A204.1 (cell line): ENCODE data around the gene VPS13D.
A peak's percentile ranks its signal among the peaks of the same experiment; 100 is the strongest.

Experiments
- FAIRE-seq: peaks from 2 replicates; lab custom pipeline; 2012; peaks lifted over from hg19 to GRCh38; lab: Jason Lieb, UNC

The VPS13D gene

DNA sequence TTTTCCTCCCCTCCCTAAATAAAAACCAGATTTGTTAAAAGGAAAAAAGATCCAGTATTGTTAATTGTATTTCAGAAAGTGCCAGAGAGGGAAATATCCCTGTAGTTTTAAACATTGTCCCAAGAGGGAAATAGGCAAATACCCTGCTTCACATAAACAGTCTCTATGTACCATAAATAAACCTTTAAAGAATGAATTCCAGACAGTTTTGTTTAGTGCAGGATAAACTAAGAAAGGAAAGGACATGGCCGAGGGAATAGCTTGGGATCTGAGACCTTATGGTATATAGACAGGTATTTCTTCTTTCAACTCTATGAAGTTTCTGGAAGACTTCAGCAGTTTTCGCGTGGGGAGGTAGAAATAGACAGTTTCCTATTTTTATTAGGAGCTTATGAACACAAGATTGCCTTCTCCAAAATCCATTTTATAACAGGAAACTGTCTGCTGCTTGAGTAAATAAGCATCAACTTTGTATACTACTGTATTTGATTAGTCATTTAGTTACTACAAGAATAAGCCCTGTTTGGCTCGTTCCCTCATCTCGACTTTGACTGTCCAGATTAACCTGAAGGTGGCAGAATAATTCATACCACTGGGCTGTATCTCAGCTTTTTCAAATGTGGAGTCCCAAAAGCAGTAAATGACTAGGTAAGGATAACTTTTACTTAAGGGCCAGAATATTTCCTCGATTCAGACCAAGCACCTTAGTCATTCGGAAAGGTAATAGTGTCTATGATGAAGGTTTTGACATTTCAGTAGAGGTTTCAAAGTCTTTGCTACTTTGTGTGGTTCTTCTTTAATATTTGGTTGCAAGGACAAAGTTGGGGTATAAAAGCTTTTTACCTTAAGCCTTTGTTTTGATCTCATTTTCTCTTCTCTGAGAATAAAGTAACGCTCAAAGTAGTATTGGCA lies 177.5 kb downstream of the VPS13D start:
- FAIRE-seq, result no peak

DNA sequence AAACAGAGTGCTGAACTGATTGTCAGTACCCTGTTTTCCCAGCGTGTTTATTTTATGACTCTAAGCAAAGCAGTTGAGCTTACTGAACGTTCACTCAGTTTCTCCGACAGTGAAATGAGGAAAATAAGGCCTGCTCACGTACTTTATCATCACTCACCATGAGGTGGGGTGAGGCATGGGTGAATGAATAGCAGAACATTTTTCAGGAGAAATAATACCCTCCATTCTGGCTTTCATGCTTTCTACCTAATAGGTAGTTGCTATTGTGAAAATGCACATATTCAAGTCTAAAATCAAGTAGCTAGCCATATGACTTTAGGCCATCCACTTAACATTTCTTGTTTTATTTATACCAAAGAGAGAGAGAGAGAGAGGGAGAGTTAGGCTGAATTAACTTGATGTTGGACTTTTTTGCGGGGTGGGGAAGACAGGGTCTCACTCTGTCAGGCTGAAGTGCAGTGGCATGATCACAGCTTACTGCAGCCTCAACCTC lies 178.2 kb downstream of the VPS13D start:
- no peak for FAIRE-seq

DNA sequence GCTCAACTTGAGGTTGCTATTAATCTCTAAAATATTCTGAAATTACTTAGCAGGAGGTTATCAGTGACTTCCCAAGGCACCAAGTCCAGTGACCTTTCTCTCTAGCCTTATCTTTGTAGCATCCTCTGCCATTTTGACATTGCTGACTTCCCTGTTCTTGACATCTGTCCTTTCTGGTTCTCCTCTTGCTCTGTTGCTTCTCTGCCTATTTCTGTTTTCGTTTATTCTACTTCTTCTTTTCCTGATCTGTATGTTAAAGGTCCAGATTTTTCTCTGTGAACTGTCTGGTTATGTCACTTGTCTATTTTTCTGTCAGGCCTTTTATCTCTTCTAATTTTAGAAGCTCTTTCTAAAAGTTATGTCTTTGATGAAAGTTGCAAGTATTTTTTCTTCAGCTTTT lies 178.8 kb downstream of the VPS13D start:
- no peak for FAIRE-seq

DNA sequence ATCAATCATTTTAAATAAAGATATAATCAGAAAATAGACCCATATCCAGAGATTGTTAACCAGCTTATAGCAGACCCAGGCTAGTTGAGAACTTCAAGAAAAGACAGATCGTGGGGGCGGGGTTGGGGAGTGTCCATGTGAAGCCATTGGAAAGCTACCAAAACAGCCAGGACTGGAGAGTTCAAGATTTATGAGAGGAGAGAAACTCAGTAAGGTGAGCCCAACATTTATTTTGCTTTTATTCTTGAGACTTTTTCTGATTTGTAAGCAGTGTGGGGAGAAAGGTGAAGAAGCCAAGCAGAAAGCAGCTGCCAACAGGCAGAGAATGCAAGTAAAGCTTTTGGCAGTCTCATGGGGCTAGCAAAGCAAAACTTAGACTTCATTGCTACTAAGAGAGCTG lies 179.9 kb downstream of the VPS13D start:
- FAIRE-seq, result no peak

DNA sequence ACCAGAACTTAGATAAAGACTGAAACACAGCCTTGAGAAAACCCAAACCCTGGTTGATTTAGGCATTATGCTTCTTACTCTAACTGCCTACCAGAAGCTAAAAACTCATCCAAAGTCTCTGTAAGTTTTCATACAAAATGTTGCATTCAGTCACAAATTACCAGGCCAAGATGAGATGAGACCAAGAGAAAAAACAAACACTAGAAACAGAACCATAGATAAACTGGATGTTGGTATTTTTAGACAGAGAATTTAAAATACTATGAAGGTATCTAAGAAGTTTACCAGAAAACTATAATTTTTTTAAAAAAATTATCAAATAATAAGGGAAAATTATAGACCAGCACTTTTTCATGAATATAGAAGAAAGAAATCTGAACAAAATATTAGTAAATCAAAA lies 180.5 kb downstream of the VPS13D start:
- FAIRE-seq, result peak; percentile 51

DNA sequence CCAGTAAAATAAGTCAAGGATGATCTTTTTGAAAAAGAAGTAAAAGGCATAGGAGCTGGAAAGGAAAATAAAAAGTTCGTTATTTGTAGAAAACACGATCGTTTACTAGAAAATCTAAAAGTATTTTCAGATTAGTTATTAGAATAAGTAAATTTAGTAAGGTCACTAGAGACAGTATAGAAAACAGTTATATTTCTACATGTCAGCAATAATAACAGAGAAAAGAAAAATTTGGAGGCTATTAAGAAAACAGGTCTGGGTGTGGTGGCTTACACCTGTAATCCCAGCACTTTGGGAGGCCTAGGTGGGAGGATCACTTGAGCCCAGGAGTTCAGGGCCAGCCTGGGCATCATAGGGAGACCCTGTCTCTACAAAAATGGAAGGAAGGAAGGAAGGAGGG lies 181.3 kb downstream of the VPS13D start:
- FAIRE-seq, result no peak

DNA sequence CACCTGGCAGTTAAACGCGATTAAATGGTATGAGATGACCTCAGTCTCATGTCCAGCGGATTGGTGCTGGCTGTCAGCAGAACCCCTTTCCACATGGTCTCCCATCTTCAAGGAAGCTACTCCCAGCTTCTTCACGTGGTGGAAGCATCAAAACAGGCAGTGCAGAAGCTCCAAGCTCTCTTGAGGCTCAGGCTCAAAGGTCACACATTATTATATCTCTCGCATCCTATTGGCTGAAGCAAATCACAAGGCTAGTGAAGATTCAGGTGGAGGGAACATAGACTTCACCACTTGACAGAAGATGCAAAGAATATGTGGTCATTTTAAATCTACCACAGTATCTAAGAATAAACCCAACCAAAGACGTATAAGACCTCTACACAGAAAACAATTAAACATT lies 181.9 kb downstream of the VPS13D start:
- FAIRE-seq, result no peak

DNA sequence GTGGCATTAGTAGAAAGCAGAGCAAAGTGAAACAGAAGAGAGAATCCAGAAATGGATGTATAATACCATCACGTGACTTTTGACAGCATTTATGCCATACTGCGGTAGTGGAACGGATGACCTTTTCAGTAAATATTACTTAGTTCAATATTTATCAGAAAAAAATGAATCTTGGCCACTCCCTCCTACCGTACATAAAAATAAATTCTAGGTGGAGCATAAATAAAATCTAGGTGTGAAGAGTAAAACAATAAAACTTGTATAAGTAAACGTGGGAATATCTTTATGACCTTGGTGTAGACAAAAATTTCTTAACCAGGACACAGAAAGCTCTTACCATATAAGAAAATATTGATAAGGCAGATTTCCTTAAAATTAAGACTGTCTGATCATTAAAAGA lies 182.6 kb downstream of the VPS13D start:
- FAIRE-seq, result no peak

DNA sequence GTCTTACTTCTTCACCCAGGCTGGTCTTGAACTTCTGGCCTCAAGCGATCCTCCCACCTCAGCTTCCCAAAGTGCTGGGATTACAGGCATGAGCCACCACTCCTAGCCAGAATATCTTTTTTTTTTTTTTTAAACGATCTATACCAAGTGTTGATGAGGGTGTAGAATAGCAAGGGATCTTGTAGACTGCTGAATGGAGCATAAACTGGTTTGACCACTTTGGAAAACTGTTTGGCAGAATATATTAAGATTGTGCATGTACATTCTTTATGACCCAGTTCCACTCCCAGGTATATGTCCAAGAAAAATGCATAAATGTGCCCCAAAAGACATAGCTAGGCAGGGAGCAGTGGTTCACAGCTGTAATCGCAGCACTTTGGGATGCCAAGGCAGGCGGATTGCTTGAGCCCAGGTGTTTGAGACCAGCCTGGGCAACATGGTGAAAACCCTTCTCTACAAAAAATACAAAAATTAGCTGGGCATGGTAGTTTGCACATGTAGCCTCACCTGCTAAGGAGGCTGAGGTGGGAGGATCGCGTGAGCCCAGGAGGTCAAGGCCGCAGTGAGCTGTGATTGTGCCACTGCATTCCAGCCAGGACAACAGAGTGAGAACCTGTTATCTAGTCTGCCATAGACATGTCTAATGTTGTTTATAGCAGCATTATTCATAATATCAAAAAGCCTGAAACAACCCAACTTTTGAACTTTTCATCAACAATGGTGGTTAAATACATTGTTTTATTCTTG lies 184.0 kb downstream of the VPS13D start:
- no peak for FAIRE-seq

DNA sequence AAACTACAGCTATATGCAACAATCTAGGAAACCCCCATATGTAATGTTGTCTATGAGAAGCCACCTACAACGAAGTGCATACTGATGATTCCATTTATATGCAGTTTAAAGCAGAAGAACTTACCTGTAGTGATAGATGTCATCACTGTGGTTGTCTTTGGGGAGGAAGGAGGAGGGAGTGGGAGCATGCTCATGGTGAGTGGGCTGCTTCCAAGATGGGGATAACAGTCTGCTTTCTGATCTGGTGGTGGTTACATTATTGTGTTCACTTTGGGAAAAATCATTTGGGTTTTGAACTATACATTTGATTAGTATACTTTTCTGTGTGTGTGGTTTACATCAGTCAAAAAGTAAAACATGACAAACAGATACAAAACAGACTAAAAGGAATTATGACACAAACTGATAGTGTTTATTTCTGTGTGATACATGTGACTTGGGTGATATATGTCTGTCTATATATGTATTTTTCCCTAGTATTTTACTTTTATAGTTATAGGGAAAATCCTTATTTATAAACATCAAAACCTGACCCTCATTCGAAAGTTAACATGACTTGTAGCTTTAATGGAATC lies 184.7 kb downstream of the VPS13D start:
- FAIRE-seq, result no peak

DNA sequence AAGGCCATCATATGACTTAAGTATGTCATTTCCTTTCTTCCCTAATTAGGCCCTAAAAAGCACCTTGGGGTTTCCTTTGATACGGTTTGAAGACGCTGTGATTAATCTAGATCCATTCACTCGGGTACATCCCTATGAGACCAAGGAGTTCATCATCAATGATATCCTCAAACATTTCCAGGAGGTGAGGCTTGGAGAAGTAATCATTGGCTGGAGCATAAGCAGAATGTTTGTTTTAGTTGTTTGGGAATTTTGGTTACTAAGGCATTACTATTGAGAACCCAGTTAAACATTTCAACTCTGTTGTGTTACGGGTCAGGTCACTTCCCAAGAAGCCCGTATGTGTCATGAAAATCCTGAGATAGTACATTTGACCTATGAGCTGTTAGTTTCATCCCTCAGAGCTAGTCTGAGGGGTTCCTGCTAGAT lies 185.2 kb downstream of the VPS13D start:
- no peak for FAIRE-seq

DNA sequence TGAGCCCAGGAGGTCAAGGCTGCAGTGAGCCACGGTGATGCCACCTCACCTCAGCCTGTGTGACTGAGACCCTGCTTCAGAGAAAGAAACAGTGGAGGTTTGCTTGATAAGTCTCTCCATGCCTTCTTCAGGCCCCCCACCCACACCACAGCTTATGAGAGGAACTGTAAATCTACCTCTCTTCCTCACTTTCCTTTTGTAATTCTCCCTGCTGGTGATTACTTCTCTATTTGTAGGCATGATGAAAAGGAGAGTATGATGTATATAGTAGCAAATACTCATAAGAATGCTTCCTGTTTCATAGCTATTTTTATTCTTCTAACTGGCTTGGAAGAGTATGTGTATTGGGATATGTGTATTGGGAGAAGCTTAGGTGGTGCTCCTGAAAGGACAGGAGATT lies 186.3 kb downstream of the VPS13D start:
- no peak for FAIRE-seq

DNA sequence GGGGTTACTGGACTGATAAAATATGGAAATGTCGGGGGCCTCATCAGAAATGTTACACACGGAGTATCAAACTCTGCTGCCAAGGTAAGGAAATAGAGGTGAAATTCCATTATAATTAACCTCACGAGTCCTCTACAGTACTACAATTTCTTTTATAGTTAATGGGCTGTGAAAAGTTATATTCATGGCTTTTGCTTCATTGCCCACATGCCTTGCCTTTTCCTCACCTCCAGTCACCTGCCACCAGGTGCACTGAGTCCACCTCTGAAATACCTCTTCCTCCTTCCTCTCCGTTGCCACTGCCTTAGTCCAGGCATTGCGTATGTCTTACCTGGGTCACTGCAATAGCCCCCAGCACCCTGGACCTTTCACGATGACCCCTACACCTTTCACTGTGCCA lies 186.9 kb downstream of the VPS13D start:
- no peak for FAIRE-seq

DNA sequence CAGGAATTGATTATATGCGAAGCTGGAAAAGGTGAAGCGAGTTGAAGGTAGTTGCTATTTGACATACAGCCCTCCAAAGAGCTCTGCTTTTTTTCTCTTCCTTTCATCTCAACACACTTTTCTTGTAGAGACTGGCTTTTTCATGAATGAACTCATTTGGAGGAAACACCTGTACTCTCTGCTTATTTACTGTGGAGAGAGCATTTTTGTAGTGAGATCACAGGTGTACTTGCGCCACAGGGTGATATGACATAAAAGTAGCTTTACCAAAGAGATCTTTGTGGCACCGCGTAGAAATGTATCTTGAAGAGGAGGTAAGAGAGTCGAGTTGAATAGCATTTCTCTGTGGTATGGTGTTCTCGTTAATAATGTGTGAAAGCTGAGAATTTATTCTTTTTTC lies 187.6 kb downstream of the VPS13D start:
- no peak for FAIRE-seq

DNA sequence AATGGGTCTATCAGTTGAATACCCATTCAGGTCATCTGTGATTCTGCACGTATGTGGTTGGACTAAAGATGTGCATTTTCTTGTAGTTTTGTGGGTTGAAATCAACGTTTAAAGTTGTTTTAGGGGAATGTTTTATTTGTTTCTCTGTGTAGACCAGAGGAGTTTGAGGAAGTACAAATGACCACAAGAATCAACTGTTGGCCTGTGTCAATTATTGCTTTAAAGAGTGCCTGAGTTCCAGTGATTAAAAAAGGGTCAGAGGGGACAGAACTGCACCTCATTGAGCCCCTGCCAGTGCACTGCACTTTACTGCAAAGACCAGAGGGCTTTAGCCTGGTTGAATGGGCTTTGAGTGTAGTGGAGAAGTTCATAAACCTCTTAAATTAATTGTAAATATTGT lies 190.3 kb downstream of the VPS13D start:
- no peak for FAIRE-seq

DNA sequence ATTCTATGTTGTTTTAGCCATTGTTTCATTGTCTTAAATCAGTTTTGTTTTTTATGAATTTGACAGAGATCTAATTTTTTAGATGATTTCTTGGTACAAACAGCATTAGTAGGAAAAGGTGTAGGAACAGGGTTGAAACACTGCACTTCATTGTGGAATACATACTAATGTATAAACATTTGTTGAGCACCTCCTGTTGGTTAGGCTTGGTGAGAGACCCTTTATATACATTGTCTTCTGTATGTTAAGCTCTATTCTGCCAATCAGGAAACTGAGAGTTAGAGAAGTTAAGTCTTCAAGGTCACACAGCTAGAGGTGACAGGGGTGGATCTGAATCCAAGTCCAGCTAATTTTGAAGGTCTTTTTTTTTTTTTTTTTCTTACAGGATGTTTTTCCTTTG lies 192.7 kb downstream of the VPS13D start:
- FAIRE-seq, result no peak

DNA sequence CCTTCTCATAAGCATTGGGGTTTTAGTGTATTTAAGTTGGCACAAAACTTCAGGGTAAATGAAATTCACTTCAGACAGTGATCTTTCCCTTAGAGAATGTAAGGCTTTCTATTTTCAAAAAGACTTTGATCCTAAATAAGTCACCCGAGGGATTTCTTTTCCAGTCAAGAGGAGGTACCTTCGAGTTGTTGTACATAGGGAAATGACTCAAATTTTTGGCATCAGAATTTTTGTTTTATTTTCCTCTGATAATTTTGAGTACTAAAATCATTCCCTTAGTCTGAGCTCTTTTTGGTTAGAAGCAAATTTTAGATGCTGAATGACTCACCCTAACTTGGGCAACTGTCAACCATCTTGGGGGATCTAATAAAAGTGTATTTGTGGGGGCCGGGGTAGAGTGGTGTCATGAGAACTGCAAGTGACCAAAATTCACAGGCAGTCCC lies 194.3 kb downstream of the VPS13D start:
- FAIRE-seq, result no peak

DNA sequence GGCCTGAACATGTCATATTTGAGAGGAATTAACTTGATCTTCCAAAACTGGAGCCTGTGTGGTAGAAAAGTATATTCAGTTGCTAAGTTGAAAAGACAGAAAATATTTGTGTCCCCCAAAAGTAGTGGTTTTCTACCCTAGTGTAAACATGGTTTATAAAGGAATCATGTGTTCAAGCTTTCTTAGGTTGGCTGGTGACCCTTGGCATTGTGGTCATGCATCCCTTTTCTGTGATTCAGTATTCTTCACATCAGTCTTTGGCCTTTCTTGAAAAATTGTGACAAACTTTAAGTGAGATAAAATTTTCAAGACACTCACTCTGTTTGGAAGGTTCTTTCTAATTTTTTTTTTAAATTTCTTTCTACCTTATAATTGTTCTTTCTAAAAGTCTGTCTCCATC lies 195.0 kb downstream of the VPS13D start:
- no peak for FAIRE-seq

DNA sequence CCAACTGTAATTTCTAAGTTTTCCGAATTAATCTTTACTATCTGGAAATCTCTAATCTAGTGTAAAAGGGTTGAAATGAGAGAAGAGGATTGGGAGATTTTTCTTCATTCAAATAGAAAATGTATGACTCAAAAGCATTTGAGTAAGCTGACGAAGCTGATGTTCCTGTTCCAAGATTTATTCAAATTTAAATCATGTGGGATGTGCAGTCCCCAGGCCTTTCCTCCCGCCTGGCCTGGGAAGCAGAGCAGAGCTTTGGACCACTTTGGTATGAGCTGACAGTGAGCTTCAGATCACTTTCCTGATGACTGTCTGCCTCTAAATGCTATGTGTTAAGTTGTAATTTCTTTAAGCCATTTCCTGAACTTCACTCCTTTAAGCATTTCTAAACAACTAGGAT lies 196.2 kb downstream of the VPS13D start:
- no peak for FAIRE-seq

DNA sequence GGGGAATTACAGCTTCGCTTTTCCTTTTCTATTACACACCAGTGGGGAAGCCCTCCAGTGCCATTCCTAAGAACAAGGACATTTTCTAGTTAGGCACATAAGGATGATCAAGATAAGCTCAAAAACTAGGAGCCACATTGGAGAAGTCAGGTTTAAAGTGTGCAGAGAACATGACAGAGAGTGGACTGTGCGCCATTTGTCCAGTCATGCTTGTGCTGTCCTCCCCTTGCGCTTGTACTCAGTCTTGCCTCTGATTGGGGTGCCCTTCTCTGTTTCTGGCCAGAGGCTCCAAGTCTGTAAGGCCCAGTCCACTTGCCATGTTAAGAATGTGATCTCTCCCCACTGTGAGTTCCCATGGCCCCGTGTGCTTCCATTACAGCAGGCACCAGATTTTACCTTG lies 198.5 kb downstream of the VPS13D start:
- FAIRE-seq, result no peak

DNA sequence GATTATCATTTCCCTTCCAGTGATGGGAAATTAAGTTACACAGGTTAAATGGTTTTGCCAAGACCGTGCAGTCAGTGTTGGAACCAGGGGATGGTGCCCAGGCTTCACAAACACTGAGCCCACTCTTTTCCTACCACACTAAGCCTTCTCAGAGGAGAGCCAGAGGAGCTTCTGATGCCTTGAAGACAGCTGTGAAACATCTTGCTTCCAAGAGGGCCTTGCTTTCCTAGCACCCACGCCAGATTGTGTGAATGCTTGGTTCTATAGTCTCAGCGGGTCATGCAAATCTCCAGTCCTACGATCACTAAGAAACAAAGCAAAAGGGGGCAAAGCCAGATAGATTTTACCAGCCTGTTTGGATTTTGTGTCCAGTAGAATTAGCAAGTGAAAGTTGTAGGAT lies 200.7 kb downstream of the VPS13D start:
- no peak for FAIRE-seq

DNA sequence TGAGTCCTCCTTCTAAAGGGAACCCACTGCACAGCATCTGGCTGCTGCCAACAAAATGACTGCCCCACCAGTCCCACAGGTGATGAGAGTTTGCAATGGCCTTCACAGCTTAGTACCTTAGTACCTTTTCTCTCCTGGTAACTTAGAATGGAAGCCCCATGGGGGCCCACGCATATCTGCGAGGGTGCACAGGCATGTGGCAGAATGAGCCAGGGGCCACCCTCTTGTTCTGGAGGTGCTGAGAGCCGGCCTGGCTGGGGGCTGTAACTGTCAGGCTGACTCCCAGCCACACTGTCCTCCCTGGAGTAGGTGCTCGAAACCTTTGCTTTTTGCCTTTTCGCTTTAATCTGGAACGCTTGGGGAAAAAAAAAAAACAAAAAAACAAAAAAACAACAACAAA lies 203.1 kb downstream of the VPS13D start:
- FAIRE-seq, result no peak
